Small intestine (tissue), 7 donors: ENCODE data around the gene CCDC157. TPM values are rescaled to one million over a fixed set of nuclear protein-coding genes. Genes with fewer than 3 reads are reported as not detected.
A peak's percentile ranks its signal among the peaks of the same experiment; 100 is the strongest.

ENCODE experiments used
- DNase-seq, 2 donors: peaks; one replicate each; pipeline versions ENCODE4 v3.0.0 to v3.0.0-alpha.2; 2013
- FAIRE-seq: peaks from 2 replicates; lab custom pipeline; 2012; peaks lifted over from hg19 to GRCh38; lab: Jason Lieb, UNC
- H3K27ac ChIP-seq, 3 donors: one replicate each; pipeline ENCODE4 v1.5.1; 2013; ENCODE audit warnings: low read length in 2 of 3, mild to moderate bottlenecking in 2 of 3, control low read depth in 1 of 3, inconsistent platforms in 1 of 3, low read depth in 1 of 3, moderate library complexity in 1 of 3
- H3K27me3 ChIP-seq, 3 donors: one replicate each; pipeline ENCODE4 v1.6.1; 2013; ENCODE audit warnings: low read length in 3 of 3, inconsistent platforms in 1 of 3; ENCODE audit not compliant: control insufficient read depth in 3 of 3, insufficient read depth in 3 of 3
- H3K36me3 ChIP-seq, 3 donors: one replicate each; pipeline ENCODE4 v1.6.1; 2013; ENCODE audit warnings: low read length in 3 of 3, inconsistent platforms in 1 of 3, low read depth in 1 of 3, mild to moderate bottlenecking in 1 of 3, moderate library complexity in 1 of 3; ENCODE audit not compliant: control insufficient read depth in 3 of 3, insufficient read depth in 2 of 3
- H3K4me1 ChIP-seq, 3 donors: one replicate each; pipeline ENCODE4 v1.6.1; 2013; ENCODE audit warnings: low read length in 2 of 3, inconsistent platforms in 1 of 3, low read depth in 1 of 3, mild to moderate bottlenecking in 1 of 3, moderate library complexity in 1 of 3; ENCODE audit not compliant: control insufficient read depth in 3 of 3, insufficient read depth in 2 of 3
- H3K4me3 ChIP-seq, 3 donors: one replicate each; pipeline ENCODE4 v1.5.1; 2013; ENCODE audit warnings: low read length in 3 of 3, control low read depth in 1 of 3, inconsistent platforms in 1 of 3, low read depth in 1 of 3, mild to moderate bottlenecking in 1 of 3, moderate library complexity in 1 of 3
- H3K9me3 ChIP-seq, 2 donors: one replicate each; pipeline ENCODE4 v1.6.1; 2013; ENCODE audit warnings: low read depth in 1 of 2, low read length in 1 of 2; ENCODE audit not compliant: control insufficient read depth in 2 of 2, insufficient read depth in 1 of 2
- WGBS, 3 donors: extraction: QIAGEN DNeasy Blood & Tissue Kit; methylation state at CpG; one replicate each; pipeline ENCODE4 v1.1.7; 2013; 5-methylcytosine and 5-hydroxymethylcytosine counted together
- polyA plus RNA-seq, 4 donors: library from polyadenylated mRNA; stranded (reverse) in 3 of 4; unstranded in 1 of 4; fragments of 200-250 nt in 3 of 4; fragments of 120-200 nt in 1 of 4; gene quantifications; one replicate each; pipeline versions ENCODE4 v1.2.1 to v1.2.3, GENCODE V29; 2013
- donor health status: healthy with polysubstance abuse.
- donor health status: control.
- donor health status: control.
- donor health status: Bipolar disorder and iron deficiency.
- donor health status: healthy.

The CCDC157 gene
- polyA plus RNA-seq, 4 donors: 1.5 to 5.9 (median 2.3) TPM

DNA sequence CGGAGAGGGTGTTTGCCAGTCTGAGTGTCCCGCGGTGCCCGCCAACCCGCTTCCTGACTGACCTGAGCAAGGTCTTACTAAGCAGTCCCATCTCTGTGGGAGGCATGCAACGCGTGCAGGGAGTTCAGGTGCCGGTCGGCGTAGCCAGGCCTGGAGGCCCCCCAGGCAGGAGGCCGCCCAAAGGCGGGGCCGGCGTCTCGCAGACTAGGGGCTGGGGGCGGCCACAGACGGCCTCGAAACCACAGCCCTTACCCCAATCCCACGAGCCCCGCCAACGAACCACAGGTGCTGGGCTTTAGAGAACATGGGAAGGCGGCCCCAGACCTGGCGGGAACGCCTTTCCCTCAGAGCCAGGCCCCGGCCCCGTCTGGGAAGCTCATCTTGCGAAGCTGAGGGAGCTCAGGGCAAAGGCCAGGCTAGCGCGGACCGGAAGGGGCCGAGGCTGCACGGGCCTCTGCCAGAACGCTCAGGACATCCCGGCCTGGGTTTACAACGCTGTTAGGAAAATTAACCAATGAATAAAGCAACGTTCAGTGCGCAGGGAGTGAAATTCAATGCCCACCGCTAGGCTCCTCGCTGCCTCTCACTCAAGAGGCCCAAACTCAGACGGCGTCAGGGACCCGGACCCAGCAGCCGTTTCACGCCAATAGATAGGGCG lies 66.6 kb downstream of the CCDC157 start:
- peaks cover 5 to 63% (median 7%) of the 10 kb centered on the region in 3 donors for H3K4me1 ChIP-seq
- 0% methylated on average over 42 to 45 of the region's 45 CpGs for WGBS, 3 donors

GRCh38 chr22:30423959-30424533 lies 67.2 kb downstream of the CCDC157 start:
- FAIRE-seq (no peak), DNase-seq (peak; percentile 100)
- 0 to 1% (median 1%) methylated on average over 31 of the region's 31 CpGs for WGBS, 3 donors
- Histone ChIP-seq H3K36me3 (peaks cover 0 to 28% (median 0%) of the 10 kb centered on the region in 3 donors), H3K9me3 (no peaks in the 10 kb centered on the region), H3K4me1 (peaks cover 5 to 58% (median 7%) of the 10 kb centered on the region in 3 donors), H3K4me3 (peak overlapping the region; percentile 28 to 58 (median 52)), H3K27ac (peak overlapping the region; percentile 66 to 96 (median 93)), H3K27me3 (no peaks in the 10 kb centered on the region)

More for the DNA sequence above, 66.6 kb downstream of the CCDC157 start:
- peaks cover 0 to 26% (median 0%) of the 10 kb centered on the region in 3 donors for H3K36me3 ChIP-seq
- no peaks in the 10 kb centered on the region for H3K27me3 ChIP-seq
- FAIRE-seq (no peak), DNase-seq (peak in 1 of 2 donors; percentile 88)
- H3K4me3 ChIP-seq: peak overlapping the region; percentile 52 to 58 (median 58)
- no peaks in the 10 kb centered on the region for H3K9me3 ChIP-seq
- H3K27ac ChIP-seq: peak overlapping the region; percentile 93 to 96 (median 94)

GRCh38 chr22:30424534-30425326 lies 67.9 kb downstream of the CCDC157 start:
- DNase-seq: peak in 1 of 2 donors; percentile 47
- FAIRE-seq: no peak
- peak overlapping the region; percentile 13 to 65 (median 51) for H3K4me3 ChIP-seq
- no peaks in the 10 kb centered on the region for H3K27me3 ChIP-seq
- WGBS, 3 donors: 15 to 37% (median 22%) methylated on average over 20 of the region's 20 CpGs
- H3K27ac ChIP-seq: peak overlapping the region; percentile 66 to 96 (median 93)
- peaks cover 5 to 54% (median 7%) of the 10 kb centered on the region in 3 donors for H3K4me1 ChIP-seq
- H3K36me3 ChIP-seq: peaks cover 0 to 34% (median under 1%) of the 10 kb centered on the region in 3 donors
- no peaks in the 10 kb centered on the region for H3K9me3 ChIP-seq

- Histone ChIP-seq H3K36me3 (peaks cover 0 to 30% (median 2%) of the 10 kb centered on the region in 3 donors), H3K9me3 (no peaks in the 10 kb centered on the region), H3K4me1 (peaks cover 3 to 51% (median 7%) of the 10 kb centered on the region in 3 donors), H3K4me3 (peak overlapping the region; percentile 62 to 65 (median 65)), H3K27ac (peak overlapping the region; percentile 33 to 76 (median 67)), H3K27me3 (no peaks in the 10 kb centered on the region)
- WGBS, 3 donors: 1 to 12% (median 10%) methylated on average over 9 of the region's 9 CpGs
- FAIRE-seq (no peak), DNase-seq (no peak)
These were observed 68.5 kb downstream of the CCDC157 start for GRCh38 chr22:30425327-30425615.

- peak within 1 kb of the TSS; percentile 62 to 65 (median 65) for H3K4me3 ChIP-seq
- WGBS, 3 donors: 0 to 1% (median 1%) methylated on average over 45 to 61 of the region's 61 CpGs
- peaks cover 2 to 45% (median 7%) of the 10 kb centered on the region in 3 donors for H3K4me1 ChIP-seq
- H3K27ac ChIP-seq: peak within 1 kb of the TSS; percentile 67 to 96 (median 93)
- FAIRE-seq (no peak), DNase-seq (peak; percentile 50 to 72)
- no peaks in the 10 kb centered on the region for H3K9me3 ChIP-seq
- peaks cover 0 to 30% (median 2%) of the 10 kb centered on the region in 3 donors for H3K36me3 ChIP-seq
- H3K27me3 ChIP-seq: no peaks in the 10 kb centered on the region
These were observed 69.0 kb downstream of the CCDC157 start, which contains the start of gene MTFP1 for GRCh38 chr22:30425616-30426387. Gene MTFP1 (plus strand): TSS chr22:30425768. CDS start chr22:30425880, 112 bp downstream.

Other genes with a start within 250 kb of the CCDC157 start
- gene LIF, start 110.2 kb upstream of the CCDC157 start, polyA plus RNA-seq: 10 to 100 TPM in 1 of 4 donors, 1 to 10 TPM in 3; 3.0 to 27.9 (median 6.0) TPM
- under 1 TPM in 2 of 4 donors, not detected in 2; 0.21 to 0.55 TPM for gene OSM, start 90.2 kb upstream of the CCDC157 start, polyA plus RNA-seq
- gene CASTOR1, start 67.5 kb upstream of the CCDC157 start, polyA plus RNA-seq: 1 to 10 TPM; 2.0 to 8.3 (median 4.6) TPM
- gene TBC1D10A, start 30.1 kb upstream of the CCDC157 start, polyA plus RNA-seq: 10 to 100 TPM in 3 of 4 donors, 1 to 10 TPM in 1; 8.5 to 16.3 (median 14.4) TPM
- 10 to 100 TPM; 17.6 to 94.1 (median 27.2) TPM for gene SF3A1, start 113 bp upstream of the CCDC157 start, polyA plus RNA-seq
- gene RNF215, start 30.4 kb downstream of the CCDC157 start, polyA plus RNA-seq: 10 to 100 TPM in 2 of 4 donors, 1 to 10 TPM in 2; 3.8 to 12.1 (median 10.3) TPM
- gene SEC14L2, start 40.0 kb downstream of the CCDC157 start, polyA plus RNA-seq: 10 to 100 TPM; 19.7 to 57.0 (median 36.8) TPM
- 10 to 100 TPM in 3 of 4 donors, 1 to 10 TPM in 1; 10.0 to 36.7 (median 21.1) TPM for gene MTFP1, start 68.8 kb downstream of the CCDC157 start, polyA plus RNA-seq
- gene SEC14L3, start 115.0 kb downstream of the CCDC157 start, polyA plus RNA-seq: not detected
- under 1 TPM in 2 of 4 donors, not detected in 2; 0.04 to 0.06 TPM for gene SEC14L4, start 148.7 kb downstream of the CCDC157 start, polyA plus RNA-seq
- 1 to 10 TPM in 1 of 4 donors, under 1 TPM in 1, not detected in 2; 0.15 to 1.2 TPM for gene SEC14L6, start 189.7 kb downstream of the CCDC157 start, polyA plus RNA-seq
- 10 to 100 TPM; 11.1 to 89.5 (median 50.8) TPM for gene GAL3ST1, start 217.7 kb downstream of the CCDC157 start, polyA plus RNA-seq
- 10 to 100 TPM; 37.1 to 68.3 (median 59.0) TPM for gene PES1, start 234.9 kb downstream of the CCDC157 start, polyA plus RNA-seq